Skeletal muscle tissue (tissue), 4 donors: ENCODE data around the gene CD300LF. TPM values are rescaled to one million over a fixed set of nuclear protein-coding genes. Genes with fewer than 3 reads are reported as not detected.

ENCODE experiments used
- H3K27ac ChIP-seq: one replicate; pipeline ENCODE4 v1.7.0; 2013; ENCODE audit warnings: mild to moderate bottlenecking, low read depth, low read length, inconsistent platforms
- H3K27me3 ChIP-seq, 3 donors: one replicate each; pipeline ENCODE4 v1.7.0; 2013; ENCODE audit warnings: low read length in 3 of 3; ENCODE audit not compliant: control insufficient read depth in 3 of 3, insufficient read depth in 3 of 3
- H3K36me3 ChIP-seq, 3 donors: one replicate each; pipeline ENCODE4 v1.7.0; 2013; ENCODE audit warnings: low read length in 3 of 3; ENCODE audit not compliant: control insufficient read depth in 3 of 3, insufficient read depth in 3 of 3
- H3K4me1 ChIP-seq, 3 donors: one replicate each; pipeline ENCODE4 v1.7.0; 2013; ENCODE audit warnings: low read length in 3 of 3, mild to moderate bottlenecking in 3 of 3; ENCODE audit not compliant: control insufficient read depth in 3 of 3, insufficient read depth in 3 of 3
- H3K4me3 ChIP-seq, 3 donors: one replicate each; pipeline ENCODE4 v1.7.0; 2013; ENCODE audit warnings: low read length in 3 of 3
- H3K9ac ChIP-seq, 3 donors: one replicate each; pipeline ENCODE4 v1.7.0; 2013; ENCODE audit warnings: low read length in 3 of 3, mild to moderate bottlenecking in 3 of 3, moderate library complexity in 2 of 3, low read depth in 1 of 3
- H3K9me3 ChIP-seq, 3 donors: one replicate each; pipeline ENCODE4 v1.7.0; 2013; ENCODE audit warnings: low read length in 3 of 3; ENCODE audit not compliant: control insufficient read depth in 3 of 3
- total RNA-seq: library from RNA; depleted of rRNA; stranded (reverse); fragments of >200 nt; gene quantifications from one replicate; pipeline ENCODE4 v1.2.3, GENCODE V29; 2014
- donor health status: Osteomylitis.

The CD300LF gene
- total RNA-seq, 1 donor from 2014 or later = 0.52 TPM

- Histone ChIP-seq H3K36me3 (no peaks in the 10 kb centered on the region), H3K27me3 (peaks cover 32 to 54% (median 47%) of the 10 kb centered on the region in 3 donors), H3K27ac (no peak overlapping the region), H3K9ac (no peak overlapping the region), H3K4me1 (no peaks in the 10 kb centered on the region), H3K9me3 (no peaks in the 10 kb centered on the region), H3K4me3 (no peak overlapping the region)
Measured at GRCh38 chr17:74654742-74655141, 58.0 kb downstream of the CD300LF start.

- peaks cover 25 to 55% (median 46%) of the 10 kb centered on the region in 3 donors for H3K27me3 ChIP-seq
Measured at GRCh38 chr17:74652020-74652419, 60.7 kb downstream of the CD300LF start.

DNA sequence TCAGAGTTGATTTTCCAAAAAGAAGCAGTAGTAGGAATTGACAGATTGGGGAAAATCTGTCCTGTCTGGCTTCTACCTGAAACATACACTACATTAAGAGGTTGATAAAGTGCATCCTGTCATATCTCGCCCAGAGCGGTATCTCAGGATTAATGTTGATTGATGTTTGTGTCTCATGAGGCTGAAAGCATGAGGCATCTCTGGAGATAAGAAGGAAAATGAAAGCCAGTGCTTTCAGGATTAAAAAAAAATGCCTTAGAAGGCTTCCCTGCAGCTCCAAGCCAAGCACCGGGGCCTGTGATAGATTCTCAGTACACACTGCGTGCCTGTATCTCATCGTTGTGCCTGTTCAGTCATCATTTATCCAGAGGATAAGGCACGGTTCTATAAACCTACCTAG lies 62.8 kb downstream of the CD300LF start:
- Histone ChIP-seq H3K9me3 (no peaks in the 10 kb centered on the region), H3K27me3 (peaks cover 32 to 53% (median 47%) of the 10 kb centered on the region in 3 donors), H3K9ac (no peak overlapping the region), H3K4me3 (no peak overlapping the region), H3K36me3 (no peaks in the 10 kb centered on the region), H3K4me1 (no peaks in the 10 kb centered on the region), H3K27ac (no peak overlapping the region)

More at GRCh38 chr17:74652020-74652419, 60.7 kb downstream of the CD300LF start:
- Histone ChIP-seq H3K36me3 (no peaks in the 10 kb centered on the region), H3K9me3 (no peaks in the 10 kb centered on the region), H3K9ac (no peak overlapping the region), H3K4me3 (no peak overlapping the region), H3K27ac (no peak overlapping the region), H3K4me1 (no peaks in the 10 kb centered on the region)

- Histone ChIP-seq H3K27ac (no peak overlapping the region), H3K9ac (no peak overlapping the region), H3K27me3 (peaks cover 28 to 45% (median 42%) of the 10 kb centered on the region in 3 donors), H3K9me3 (no peaks in the 10 kb centered on the region), H3K4me1 (no peaks in the 10 kb centered on the region), H3K4me3 (no peak overlapping the region), H3K36me3 (no peaks in the 10 kb centered on the region)
Measured at GRCh38 chr17:74647871-74648672, 64.7 kb downstream of the CD300LF start.

GRCh38 chr17:74646231-74646630 lies 66.5 kb downstream of the CD300LF start:
- H3K27me3 ChIP-seq = peaks cover 23 to 38% (median 35%) of the 10 kb centered on the region in 3 donors

DNA sequence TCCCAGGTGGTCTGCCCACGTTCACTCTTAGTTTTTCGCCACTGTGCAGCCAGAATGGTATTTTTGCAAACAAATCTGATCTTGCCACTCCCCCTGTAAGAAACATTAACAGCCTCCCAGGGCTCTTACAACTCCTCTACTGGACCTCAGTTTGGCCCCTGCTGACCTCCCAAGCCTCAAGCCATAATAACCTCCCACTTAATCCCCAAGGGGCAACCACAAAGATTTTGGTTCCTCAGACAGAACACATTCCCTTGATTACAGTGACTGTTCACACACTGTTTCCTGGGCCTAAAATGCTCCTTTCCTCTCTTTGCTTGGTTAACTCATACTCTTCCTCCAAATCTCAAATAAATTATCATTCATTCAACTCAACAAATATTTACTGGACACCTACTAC lies 67.7 kb downstream of the CD300LF start:
- no peaks in the 10 kb centered on the region for H3K4me1 ChIP-seq
- H3K36me3 ChIP-seq = no peaks in the 10 kb centered on the region
- no peak overlapping the region for H3K4me3 ChIP-seq
- H3K9ac ChIP-seq = no peak overlapping the region
- H3K27ac ChIP-seq = no peak overlapping the region
- H3K9me3 ChIP-seq = no peaks in the 10 kb centered on the region
- peaks cover 18 to 32% (median 29%) of the 10 kb centered on the region in 3 donors for H3K27me3 ChIP-seq

More at GRCh38 chr17:74646231-74646630, 66.5 kb downstream of the CD300LF start:
- Histone ChIP-seq H3K27ac (no peak overlapping the region), H3K36me3 (no peaks in the 10 kb centered on the region), H3K4me3 (no peak overlapping the region), H3K4me1 (no peaks in the 10 kb centered on the region), H3K9ac (no peak overlapping the region), H3K9me3 (no peaks in the 10 kb centered on the region)

- Histone ChIP-seq H3K27me3 (peaks cover 24 to 35% (median 30%) of the 10 kb centered on the region in 3 donors), H3K4me1 (no peaks in the 10 kb centered on the region), H3K9me3 (no peaks in the 10 kb centered on the region), H3K4me3 (no peak overlapping the region), H3K36me3 (no peaks in the 10 kb centered on the region), H3K27ac (no peak overlapping the region), H3K9ac (no peak overlapping the region)
Measured at GRCh38 chr17:74644419-74644818, 68.3 kb downstream of the CD300LF start.

Other genes starting within 250 kb of the CD300LF start
- 1.0 TPM for gene CD300A, start 246.3 kb downstream of the CD300LF start, total RNA-seq
- not detected for gene CD300LB, start 181.4 kb downstream of the CD300LF start, total RNA-seq
- gene CD300C, start 166.8 kb downstream of the CD300LF start, total RNA-seq = under 0.01 TPM
- not detected for gene CD300H, start 145.4 kb downstream of the CD300LF start, total RNA-seq
- gene CD300LD, start 120.6 kb downstream of the CD300LF start, total RNA-seq = not detected
- 0.52 TPM for gene CD300E, start 89.2 kb downstream of the CD300LF start, total RNA-seq
- 1.0 TPM for gene RAB37, start 24.3 kb upstream of the CD300LF start, total RNA-seq
- 5.2 TPM for gene NHERF1, start 35.7 kb upstream of the CD300LF start, total RNA-seq
- gene NAT9, start 63.4 kb upstream of the CD300LF start, total RNA-seq = 17.7 TPM
- 2.1 TPM for gene GRIN2C, start 147.0 kb upstream of the CD300LF start, total RNA-seq
- gene FDXR, start 160.1 kb upstream of the CD300LF start, total RNA-seq = 3.7 TPM
- not detected for gene FADS6, start 180.7 kb upstream of the CD300LF start, total RNA-seq
- under 0.01 TPM for gene USH1G, start 210.3 kb upstream of the CD300LF start, total RNA-seq
- gene OTOP2, start 211.3 kb upstream of the CD300LF start, total RNA-seq = not detected
- not detected for gene OTOP3, start 223.0 kb upstream of the CD300LF start, total RNA-seq